Smooth muscle cell (in vitro differentiated cells): ENCODE data around the gene EPHB2. TPM values are rescaled to one million over a fixed set of nuclear protein-coding genes. Genes with fewer than 3 reads are reported as not detected.

Source experiments
- DNase-seq: peaks from one replicate; lab custom pipeline; 2025; ENCODE audit not compliant: unreplicated experiment; lab: John Stamatoyannopoulos, UW
- H2AFZ ChIP-seq: fragments of 200-600 bp; sonication (generic); 2 replicates; pipeline ENCODE4 v1.6.0; 2016; ENCODE audit warnings: antibody characterized with exemption, low read depth, mild to moderate bottlenecking
- H3F3A ChIP-seq: fragments of 200-600 bp; sonication (generic); 2 replicates; pipeline ENCODE4 v1.6.0; 2017; ENCODE audit warnings: antibody characterized with exemption, low read depth
- H3K27ac ChIP-seq: fragments of 200-600 bp; sonication (generic); 2 replicates; pipeline ENCODE4 v1.5.1; 2016; ENCODE audit warnings: low read depth, mild to moderate bottlenecking
- H3K27me3 ChIP-seq: fragments of 200-600 bp; sonication (generic); 2 replicates; pipeline ENCODE4 v1.6.1; 2016; ENCODE audit warnings: low read depth, mild to moderate bottlenecking
- H3K36me3 ChIP-seq: fragments of 200-600 bp; sonication (generic); 2 replicates; pipeline ENCODE4 v1.5.1; 2016; ENCODE audit warnings: low read depth
- H3K4me1 ChIP-seq: fragments of 200-600 bp; sonication (generic); 2 replicates; pipeline ENCODE4 v1.5.1; 2016; ENCODE audit warnings: low read depth
- H3K4me2 ChIP-seq: fragments of 200-600 bp; sonication (generic); 2 replicates; pipeline ENCODE4 v1.6.0; 2016; ENCODE audit warnings: mild to moderate bottlenecking
- H3K4me3 ChIP-seq: fragments of 200-600 bp; sonication (generic); 2 replicates; pipeline ENCODE4 v1.5.1; 2016; ENCODE audit warnings: mild to moderate bottlenecking
- H3K79me2 ChIP-seq: fragments of 200-600 bp; sonication (generic); 2 replicates; pipeline ENCODE4 v1.6.0; 2016; ENCODE audit warnings: low read depth, mild to moderate bottlenecking
- H3K9ac ChIP-seq: fragments of 200-600 bp; sonication (generic); 2 replicates; pipeline ENCODE4 v1.6.0; 2016; ENCODE audit warnings: low read depth
- H3K9me3 ChIP-seq: fragments of 200-600 bp; sonication (generic); replicated peaks from 2 replicates; pipeline ENCODE4 v1.5.1; 2016; ENCODE audit warnings: low read depth
- H4K20me1 ChIP-seq: fragments of 200-600 bp; sonication (generic); 2 replicates; pipeline ENCODE4 v1.6.0; 2016; ENCODE audit warnings: low read depth
- CTCF ChIP-seq: fragments of 200-600 bp; sonication (generic); IDR thresholded peaks from 2 replicates; pipeline ENCODE4 v1.5.1; 2017; ENCODE audit warnings: borderline replicate concordance, mild to moderate bottlenecking, antibody characterized with exemption; ENCODE audit not compliant: insufficient read depth, poor library complexity, severe bottlenecking
- WGBS: methylation state at CpG from one replicate; pipeline ENCODE4 v1.1.7; 2016; ENCODE audit warnings: low lambda C conversion rate; 5-methylcytosine and 5-hydroxymethylcytosine counted together
- polyA plus RNA-seq: library from polyadenylated mRNA; unstranded; fragments of >200 nt; fragmentation: Nextera tagmentation; extraction: Ambion mirVana; gene quantifications from 2 replicates; pipeline ENCODE4 v1.2.1, GENCODE V29; 2016
- total RNA-seq: library from RNA; depleted of rRNA; stranded (reverse); fragments of >200 nt; gene quantifications from 2 replicates; pipeline ENCODE4 v1.2.3, GENCODE V29; 2014

The EPHB2 gene
- total and polyA plus RNA-seq, 2 experiments from 2014 or later: 1.1 to 6.7 TPM

GRCh38 chr1:22888320-22889075 is 177.9 kb downstream of the EPHB2 start:
- Histone ChIP-seq H3K27me3 (peaks cover 13% of the 10 kb centered on the region), H3K79me2 (no peaks in the 10 kb centered on the region), H4K20me1 (no peaks in the 10 kb centered on the region), H2AFZ (no peak overlapping the region), H3K27ac (no peak overlapping the region), H3K4me1 (no peaks in the 10 kb centered on the region), H3F3A (no peaks in the 10 kb centered on the region), H3K9ac (no peak overlapping the region), H3K4me3 (no peak overlapping the region), H3K4me2 (no peak overlapping the region), H3K9me3 (no peaks in the 10 kb centered on the region), H3K36me3 (no peaks in the 10 kb centered on the region)
- no peak for DNase-seq
- WGBS: 69% methylated on average over 8 of the region's 8 CpGs
- no peak for TF ChIP-seq CTCF

- Histone ChIP-seq H3K27ac (no peak overlapping the region), H3K4me2 (no peak overlapping the region), H3K27me3 (peaks cover 13% of the 10 kb centered on the region), H3K4me1 (no peaks in the 10 kb centered on the region), H3K79me2 (no peaks in the 10 kb centered on the region), H3K9ac (no peak overlapping the region), H3K9me3 (no peaks in the 10 kb centered on the region), H3F3A (no peaks in the 10 kb centered on the region), H3K4me3 (no peak overlapping the region), H4K20me1 (no peaks in the 10 kb centered on the region), H3K36me3 (no peaks in the 10 kb centered on the region), H2AFZ (no peak overlapping the region)
- DNase-seq: no peak
- WGBS: 77% methylated on average over 3 of the region's 3 CpGs
- TF ChIP-seq CTCF: peak; percentile 74
Measured at GRCh38 chr1:22889213-22889827, 178.7 kb downstream of the EPHB2 start.

- Histone ChIP-seq H3K27me3 (peaks cover 12% of the 10 kb centered on the region), H3K9me3 (no peaks in the 10 kb centered on the region), H3K27ac (no peak overlapping the region), H3F3A (no peaks in the 10 kb centered on the region), H3K4me3 (no peak overlapping the region), H3K79me2 (no peaks in the 10 kb centered on the region), H3K9ac (no peak overlapping the region), H4K20me1 (no peaks in the 10 kb centered on the region), H2AFZ (no peak overlapping the region), H3K4me2 (no peak overlapping the region), H3K4me1 (no peaks in the 10 kb centered on the region), H3K36me3 (no peaks in the 10 kb centered on the region)
- TF ChIP-seq CTCF: no peak
- 97% methylated on average over 13 of the region's 13 CpGs for WGBS
- DNase-seq: no peak
Measured at GRCh38 chr1:22892789-22893188, 182.2 kb downstream of the EPHB2 start.
